ENCODE results near the gene WRNIP1. TPM values are rescaled to one million over a fixed set of nuclear protein-coding genes. Genes with fewer than 3 reads are reported as not detected.

Gene WRNIP1
- total and polyA plus RNA-seq, 9 of the 15 experiments (the other 6 are each of a cell fraction or from before 2014, with no cell fraction given) = 13.2 to 63.6 (median 48.6) TPM

- TF ChIP-seq AFF4 (CRISPR knock-in tag; IDR thresholded peaks at IDR 0.05) = no peak
- TF ChIP-seq CTCFL (IDR thresholded peaks at IDR 0.05; ENCODE audit: borderline replicate concordance, insufficient read depth, low read depth, low read length, poor library complexity, severe bottlenecking) = no peak
- no peak for TF ChIP-seq ZNF518B (CRISPR knock-in tag; IDR thresholded peaks at IDR 0.05)
- TF ChIP-seq SREBF2 (CRISPR knock-in tag; IDR thresholded peaks at IDR 0.05) = no peak
- TF ChIP-seq TEAD2 (tag; IDR thresholded peaks at IDR 0.05) = no peak
- TF ChIP-seq ZNF668 (CRISPR knock-in tag; IDR thresholded peaks at IDR 0.05) = no peak
- TF ChIP-seq ZNF717 (CRISPR knock-in tag; IDR thresholded peaks at IDR 0.05) = no peak
- no peak for TF ChIP-seq SMAD2 (IDR thresholded peaks at IDR 0.05; ENCODE audit: low read depth, low read length)
- no peak for TF ChIP-seq HNRNPK (IDR thresholded peaks at IDR 0.05; ENCODE audit: low read depth, low read length, poor library complexity, severe bottlenecking)
- no peak for TF ChIP-seq CLOCK (CRISPR knock-in tag; IDR thresholded peaks at IDR 0.05; ENCODE audit: borderline replicate concordance)
- no peak for TF ChIP-seq EP300 (IDR thresholded peaks at IDR 0.05; ENCODE audit: low read length)
- TF ChIP-seq SIX5 (IDR thresholded peaks at IDR 0.05; ENCODE audit: borderline replicate concordance in 1 of 2, insufficient read depth in 1 of 2, low read depth in 1 of 2, low read length in 2 of 2) = no peak
Observed at GRCh38 chr6:2738373-2738979, 26.7 kb upstream of the WRNIP1 start (continued).
